ENCODE measurements around the gene ARRDC1. TPM values are rescaled to one million over a fixed set of nuclear protein-coding genes. Genes with fewer than 3 reads are reported as not detected.

The ARRDC1 gene
- total RNA-seq, 2 donors from 2014 or later: 69.1 to 97.2 TPM

- DNase-seq: no peak
- Histone ChIP-seq H3K4me3 (no peak overlapping the region), H3K27me3 (no peaks in the 10 kb centered on the region), H3K9me3 (no peaks in the 10 kb centered on the region), H3K27ac (no peak overlapping the region), H3K9ac (ENCODE audit: low read depth in 2 of 2, low read length in 2 of 2) (no peak overlapping the region), H3K4me1 (no peaks in the 10 kb centered on the region), H3K36me3 (no peaks in the 10 kb centered on the region)
- intact Hi-C loops (cut with DNase I): no loop called here
- TF ChIP-seq, protein P1, sequence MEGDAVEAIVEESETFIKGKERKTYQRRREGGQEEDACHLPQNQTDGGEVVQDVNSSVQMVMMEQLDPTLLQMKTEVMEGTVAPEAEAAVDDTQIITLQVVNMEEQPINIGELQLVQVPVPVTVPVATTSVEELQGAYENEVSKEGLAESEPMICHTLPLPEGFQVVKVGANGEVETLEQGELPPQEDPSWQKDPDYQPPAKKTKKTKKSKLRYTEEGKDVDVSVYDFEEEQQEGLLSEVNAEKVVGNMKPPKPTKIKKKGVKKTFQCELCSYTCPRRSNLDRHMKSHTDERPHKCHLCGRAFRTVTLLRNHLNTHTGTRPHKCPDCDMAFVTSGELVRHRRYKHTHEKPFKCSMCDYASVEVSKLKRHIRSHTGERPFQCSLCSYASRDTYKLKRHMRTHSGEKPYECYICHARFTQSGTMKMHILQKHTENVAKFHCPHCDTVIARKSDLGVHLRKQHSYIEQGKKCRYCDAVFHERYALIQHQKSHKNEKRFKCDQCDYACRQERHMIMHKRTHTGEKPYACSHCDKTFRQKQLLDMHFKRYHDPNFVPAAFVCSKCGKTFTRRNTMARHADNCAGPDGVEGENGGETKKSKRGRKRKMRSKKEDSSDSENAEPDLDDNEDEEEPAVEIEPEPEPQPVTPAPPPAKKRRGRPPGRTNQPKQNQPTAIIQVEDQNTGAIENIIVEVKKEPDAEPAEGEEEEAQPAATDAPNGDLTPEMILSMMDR (IDR thresholded peaks at IDR 0.05): no peak
Observed at GRCh38 chr9:137646341-137646740, 40.9 kb downstream of the ARRDC1 start.

- H3K36me3 ChIP-seq: no peaks in the 10 kb centered on the region
- no peaks in the 10 kb centered on the region for H3K4me1 ChIP-seq
- no peak overlapping the region for H3K9ac ChIP-seq (ENCODE audit: low read depth in 2 of 2, low read length in 2 of 2)
- no peak overlapping the region for H3K27ac ChIP-seq
- intact Hi-C loops (cut with DNase I): no loop called here
- TF ChIP-seq, protein P1 (IDR thresholded peaks at IDR 0.05): no peak
- H3K9me3 ChIP-seq: no peaks in the 10 kb centered on the region
- DNase-seq: no peak
- H3K27me3 ChIP-seq: no peaks in the 10 kb centered on the region
- no peak overlapping the region for H3K4me3 ChIP-seq
Observed at GRCh38 chr9:137647096-137647714, 41.7 kb downstream of the ARRDC1 start.

- TF ChIP-seq, protein P1 (IDR thresholded peaks at IDR 0.05): no peak
- no peak for DNase-seq
- no peaks in the 10 kb centered on the region for H3K4me1 ChIP-seq
Observed at GRCh38 chr9:137648396-137648795, 42.9 kb downstream of the ARRDC1 start.

DNA sequence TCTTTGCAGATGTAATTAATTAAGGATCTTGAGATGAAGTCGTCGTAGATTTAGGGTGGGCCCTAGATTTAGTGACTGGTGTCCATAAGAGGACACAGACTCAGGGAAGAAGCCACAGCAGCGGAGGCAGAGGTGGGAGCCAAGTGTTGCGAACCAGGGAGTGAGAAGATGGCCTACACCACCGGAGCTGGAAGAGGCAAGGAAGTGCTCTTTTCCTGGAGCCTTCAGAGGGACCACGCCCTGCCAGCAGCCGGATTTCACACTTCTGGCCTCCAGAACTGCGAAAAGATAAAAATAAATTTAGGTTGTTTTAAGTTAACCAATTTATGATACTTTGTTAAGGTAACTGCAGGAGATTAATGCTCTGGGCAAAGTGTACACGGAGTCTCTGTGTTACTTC, 44.1 kb downstream of the ARRDC1 start:
- H3K27ac ChIP-seq: no peak overlapping the region
- H3K9ac ChIP-seq (ENCODE audit: low read depth in 2 of 2, low read length in 2 of 2): no peak overlapping the region
- intact Hi-C loops (cut with DNase I): no loop called here
- TF ChIP-seq, protein P1 (IDR thresholded peaks at IDR 0.05): no peak
- no peaks in the 10 kb centered on the region for H3K36me3 ChIP-seq
- H3K27me3 ChIP-seq: no peaks in the 10 kb centered on the region
- H3K4me3 ChIP-seq: no peak overlapping the region
- no peak for DNase-seq
- H3K9me3 ChIP-seq: no peaks in the 10 kb centered on the region
- H3K4me1 ChIP-seq: no peaks in the 10 kb centered on the region

More at GRCh38 chr9:137648396-137648795, 42.9 kb downstream of the ARRDC1 start:
- Histone ChIP-seq H3K27ac (no peak overlapping the region), H3K9me3 (no peaks in the 10 kb centered on the region), H3K4me3 (no peak overlapping the region), H3K9ac (ENCODE audit: low read depth in 2 of 2, low read length in 2 of 2) (no peak overlapping the region), H3K36me3 (no peaks in the 10 kb centered on the region), H3K27me3 (no peaks in the 10 kb centered on the region)
- intact Hi-C loops (cut with DNase I): no loop called here

GRCh38 chr9:137650259-137650658, 44.8 kb downstream of the ARRDC1 start:
- Histone ChIP-seq H3K36me3 (no peaks in the 10 kb centered on the region), H3K9ac (ENCODE audit: low read depth in 2 of 2, low read length in 2 of 2) (no peak overlapping the region), H3K27me3 (no peaks in the 10 kb centered on the region), H3K27ac (no peak overlapping the region), H3K4me3 (no peak overlapping the region), H3K9me3 (no peaks in the 10 kb centered on the region), H3K4me1 (no peaks in the 10 kb centered on the region)
- intact Hi-C loops (cut with DNase I): no loop called here
- TF ChIP-seq, protein P1 (IDR thresholded peaks at IDR 0.05): no peak
- DNase-seq: no peak

Measured in colonic mucosa (tissue), 4 donors.